ENCODE measurements around the gene MYO1D.

Gene MYO1D

DNA sequence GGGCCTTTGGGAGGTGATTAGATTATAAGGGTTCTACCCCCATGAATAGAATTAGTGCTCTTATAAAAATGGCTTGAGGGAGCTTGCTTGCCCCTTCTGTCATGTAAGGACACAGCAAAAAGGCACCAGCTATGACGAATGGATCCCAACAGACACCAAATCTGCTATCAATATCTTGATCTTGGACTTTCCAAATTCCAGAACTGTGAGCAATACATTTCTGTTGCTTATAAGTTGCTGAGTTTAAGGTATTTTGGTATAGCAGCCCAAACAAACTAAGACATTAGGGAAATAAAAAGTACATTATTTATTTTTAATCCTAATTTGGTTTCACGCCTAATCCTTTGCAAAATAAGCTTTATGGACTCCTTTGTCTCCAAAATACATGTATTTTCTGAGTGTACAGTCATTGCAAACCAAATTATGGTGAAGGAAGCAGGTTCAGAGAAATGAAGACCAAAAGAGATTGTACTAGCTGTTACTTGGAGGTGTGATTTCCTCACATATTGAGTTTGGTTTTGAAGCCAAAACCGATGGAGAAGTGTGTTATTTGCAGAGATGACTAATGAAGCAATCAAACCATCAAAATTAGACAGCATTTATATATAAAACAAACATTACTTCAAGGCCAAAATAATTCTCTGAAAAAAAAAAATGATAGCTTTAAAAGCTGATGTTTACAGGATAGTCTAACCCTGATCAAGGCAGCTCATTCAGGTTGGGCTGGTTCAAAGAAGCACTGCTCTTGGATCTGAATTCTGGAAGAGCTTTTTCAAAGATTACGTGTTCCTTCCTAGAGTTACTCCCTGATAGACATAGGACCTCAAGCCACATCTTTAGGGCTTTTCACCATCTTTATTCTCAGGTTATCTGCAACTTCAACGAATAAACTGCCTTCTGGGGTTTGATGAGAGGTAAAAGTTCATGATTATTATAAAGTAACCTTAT is 71.6 kb downstream of the MYO1D start:
- Histone ChIP-seq H3K4me3 (no peak overlapping the region), H3K4me1 (peaks cover 0 to 95% (median 38%) of the 10 kb centered on the region in 4 donors), H3K9me3 (no peaks in the 10 kb centered on the region), H3K36me3 (no peaks in the 10 kb centered on the region), H3K27ac (peak overlapping the region in 1 of 2 donors; percentile 17), H3K27me3 (no peaks in the 10 kb centered on the region)
- intact Hi-C loops (cut with DNase I; ENCODE audit: low total_unique reads), result no loop called here
- TF ChIP-seq, protein P1, sequence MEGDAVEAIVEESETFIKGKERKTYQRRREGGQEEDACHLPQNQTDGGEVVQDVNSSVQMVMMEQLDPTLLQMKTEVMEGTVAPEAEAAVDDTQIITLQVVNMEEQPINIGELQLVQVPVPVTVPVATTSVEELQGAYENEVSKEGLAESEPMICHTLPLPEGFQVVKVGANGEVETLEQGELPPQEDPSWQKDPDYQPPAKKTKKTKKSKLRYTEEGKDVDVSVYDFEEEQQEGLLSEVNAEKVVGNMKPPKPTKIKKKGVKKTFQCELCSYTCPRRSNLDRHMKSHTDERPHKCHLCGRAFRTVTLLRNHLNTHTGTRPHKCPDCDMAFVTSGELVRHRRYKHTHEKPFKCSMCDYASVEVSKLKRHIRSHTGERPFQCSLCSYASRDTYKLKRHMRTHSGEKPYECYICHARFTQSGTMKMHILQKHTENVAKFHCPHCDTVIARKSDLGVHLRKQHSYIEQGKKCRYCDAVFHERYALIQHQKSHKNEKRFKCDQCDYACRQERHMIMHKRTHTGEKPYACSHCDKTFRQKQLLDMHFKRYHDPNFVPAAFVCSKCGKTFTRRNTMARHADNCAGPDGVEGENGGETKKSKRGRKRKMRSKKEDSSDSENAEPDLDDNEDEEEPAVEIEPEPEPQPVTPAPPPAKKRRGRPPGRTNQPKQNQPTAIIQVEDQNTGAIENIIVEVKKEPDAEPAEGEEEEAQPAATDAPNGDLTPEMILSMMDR (IDR thresholded peaks at IDR 0.05), result no peak
- DNase-seq, result no peak

DNA sequence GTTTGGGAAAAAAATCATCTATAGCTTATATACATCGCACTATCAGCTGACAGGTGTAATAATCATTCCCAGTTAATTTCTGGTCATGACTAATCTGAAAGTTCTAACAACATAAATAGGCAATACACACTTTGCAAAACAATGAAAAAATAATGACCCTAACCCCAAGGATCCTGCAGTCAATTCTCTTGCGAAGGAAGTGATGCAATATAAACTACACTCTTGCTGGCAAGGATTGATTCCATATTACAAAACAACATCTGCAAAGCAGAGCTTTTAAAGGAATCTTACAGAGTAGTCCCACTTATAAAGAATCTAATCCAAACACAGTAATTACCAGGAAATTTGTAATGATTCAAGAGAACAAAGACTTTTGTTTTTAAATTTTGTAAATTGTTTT is 73.4 kb downstream of the MYO1D start:
- no peaks in the 10 kb centered on the region for H3K27me3 ChIP-seq
- H3K4me1 ChIP-seq, result peaks cover 0 to 90% (median 35%) of the 10 kb centered on the region in 4 donors
- H3K27ac ChIP-seq, result no peak overlapping the region
- no peak overlapping the region for H3K4me3 ChIP-seq
- H3K9me3 ChIP-seq, result no peaks in the 10 kb centered on the region
- H3K36me3 ChIP-seq, result no peaks in the 10 kb centered on the region
- intact Hi-C loops (cut with DNase I; ENCODE audit: low total_unique reads), result no loop called here
- TF ChIP-seq, protein P1 (IDR thresholded peaks at IDR 0.05), result no peak
- no peak for DNase-seq

DNA sequence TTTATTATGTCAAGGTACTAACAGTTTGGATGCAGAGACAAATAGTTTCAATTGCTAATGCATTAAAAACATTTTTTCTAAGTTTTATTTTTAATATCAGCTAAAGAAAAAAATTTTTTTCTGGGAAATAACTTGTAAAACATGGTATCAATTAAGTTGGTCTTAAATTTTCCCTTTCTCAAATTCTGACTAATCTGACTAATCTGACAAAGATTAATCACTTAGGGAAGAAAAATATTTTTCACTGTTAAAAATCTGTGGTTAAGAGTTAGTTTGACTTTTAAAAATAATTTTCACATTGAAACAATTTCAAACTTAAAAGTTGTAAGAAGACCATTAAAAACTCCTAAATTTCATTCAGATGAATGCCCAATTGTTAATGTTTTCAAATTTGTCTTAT is 74.6 kb downstream of the MYO1D start:
- Histone ChIP-seq H3K9me3 (no peaks in the 10 kb centered on the region), H3K4me1 (peaks cover 0 to 90% (median 40%) of the 10 kb centered on the region in 4 donors), H3K36me3 (no peaks in the 10 kb centered on the region), H3K27me3 (no peaks in the 10 kb centered on the region), H3K27ac (peak overlapping the region in 1 of 2 donors; percentile 48), H3K4me3 (no peak overlapping the region)
- TF ChIP-seq, protein P1 (IDR thresholded peaks at IDR 0.05), result no peak
- intact Hi-C loops (cut with DNase I; ENCODE audit: low total_unique reads), result no loop called here
- no peak for DNase-seq

DNA sequence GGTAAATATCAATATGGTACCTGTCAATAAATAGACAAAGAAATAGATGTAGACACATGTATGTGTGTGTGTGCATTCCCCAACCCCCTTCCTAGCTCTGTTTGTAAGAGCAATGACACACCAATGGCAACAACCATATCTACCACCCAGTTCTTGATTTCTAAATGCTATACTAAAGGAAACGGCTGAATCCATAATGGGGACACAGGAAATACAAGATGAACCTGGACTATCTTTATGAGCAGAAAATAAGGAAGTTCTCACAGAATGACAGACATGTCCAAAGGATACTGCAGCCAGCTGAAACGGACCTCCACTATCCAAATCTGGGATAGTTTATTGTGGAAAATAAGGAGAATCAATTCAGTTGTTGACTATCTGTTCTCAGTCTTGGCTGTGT is 75.3 kb downstream of the MYO1D start:
- intact Hi-C loops (cut with DNase I; ENCODE audit: low total_unique reads), result no loop called here
- TF ChIP-seq, protein P1 (IDR thresholded peaks at IDR 0.05), result no peak
- Histone ChIP-seq H3K9me3 (no peaks in the 10 kb centered on the region), H3K27me3 (no peaks in the 10 kb centered on the region), H3K4me1 (peaks cover 0 to 90% (median 41%) of the 10 kb centered on the region in 4 donors), H3K4me3 (no peak overlapping the region), H3K36me3 (no peaks in the 10 kb centered on the region), H3K27ac (peak overlapping the region; percentile 48)
- DNase-seq, result no peak

DNA sequence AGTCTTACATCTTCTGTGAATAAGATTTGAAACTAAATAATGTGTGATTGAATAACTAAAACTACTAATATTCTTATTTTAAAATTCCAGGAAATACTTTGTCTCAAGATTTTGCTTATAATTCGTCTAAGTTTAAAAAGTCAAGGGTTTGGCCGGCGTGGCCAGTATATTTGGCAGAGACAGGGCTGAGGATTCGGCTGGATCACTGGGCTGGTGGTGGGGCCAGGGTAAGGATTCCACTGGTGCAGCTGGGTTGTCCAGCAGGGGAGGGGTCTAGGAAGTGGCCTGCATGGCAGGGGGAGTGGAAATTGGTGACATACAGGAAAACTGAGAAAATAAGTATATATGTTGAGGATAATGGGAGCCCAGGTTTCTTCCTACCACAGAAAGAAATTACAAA is 75.7 kb downstream of the MYO1D start:
- H3K27me3 ChIP-seq, result no peaks in the 10 kb centered on the region
- TF ChIP-seq, protein P1 (IDR thresholded peaks at IDR 0.05), result no peak
- peaks cover 0 to 91% (median 40%) of the 10 kb centered on the region in 4 donors for H3K4me1 ChIP-seq
- peak in 1 of 2 donors; percentile 36 for DNase-seq
- peak overlapping the region; percentile 48 for H3K27ac ChIP-seq
- intact Hi-C loops (cut with DNase I; ENCODE audit: low total_unique reads), result no loop called here
- H3K9me3 ChIP-seq, result no peaks in the 10 kb centered on the region
- no peak overlapping the region for H3K4me3 ChIP-seq
- no peaks in the 10 kb centered on the region for H3K36me3 ChIP-seq

Measured in tibial artery (tissue), 4 donors.